GM12873 (cell line): ENCODE results near the gene PALD1.

Source experiments
- CTCF ChIP-seq: IDR thresholded peaks from 2 replicates; pipeline ENCODE4 v1.5.1; 2012; ENCODE audit warnings: low read depth, mild to moderate bottlenecking, moderate library complexity, low read length, control low read depth; ENCODE audit not compliant: insufficient read depth; ENCODE audit errors: missing control alignments

Gene PALD1

GRCh38 chr10:70478191-70479164, at the start of gene PALD1:
PALD1 (plus strand) TSS chr10:70478767; CDS start chr10:70525952, 47,185 bp downstream.
- no peak for TF ChIP-seq CTCF

- no peak for TF ChIP-seq CTCF
Measured at GRCh38 chr10:70430493-70431445, 47.8 kb upstream of the PALD1 start.

DNA sequence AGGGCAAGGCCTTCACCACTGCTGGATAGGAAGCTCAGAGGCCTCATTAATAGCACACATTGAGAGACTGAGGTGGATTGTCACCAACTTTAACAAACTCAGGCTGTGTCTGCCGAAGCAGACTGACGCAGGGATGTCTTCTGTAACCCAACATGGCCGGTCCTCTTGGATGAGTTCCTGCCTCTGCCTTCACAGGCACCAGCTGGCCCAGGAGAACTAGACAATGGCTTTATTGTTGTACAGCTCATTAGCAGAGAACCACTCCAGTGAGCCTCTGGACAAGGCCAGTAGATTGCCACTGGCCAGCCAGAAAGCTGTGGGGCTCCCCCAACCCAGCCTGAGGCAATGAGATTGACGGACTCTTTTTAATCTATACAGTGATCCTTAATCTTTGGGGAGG, 46.5 kb upstream of the PALD1 start:
- TF ChIP-seq CTCF, result no peak

- TF ChIP-seq CTCF, result no peak
Measured at GRCh38 chr10:70432561-70433263, 45.9 kb upstream of the PALD1 start.

GRCh38 chr10:70433581-70434280, 44.8 kb upstream of the PALD1 start:
- no peak for TF ChIP-seq CTCF

GRCh38 chr10:70435241-70436085, 43.1 kb upstream of the PALD1 start:
- no peak for TF ChIP-seq CTCF
